H1 (cell line): ENCODE data around the gene NKX2-8. TPM values are rescaled to one million over a fixed set of nuclear protein-coding genes. Genes with fewer than 3 reads are reported as not detected.
A peak's percentile ranks its signal among the peaks of the same experiment; 100 is the strongest.

Experiments
- CTCF ChIA-PET: fragments of 300-600 bp; sonication (Branson Sonifier 250); formaldehyde crosslinking; loops from one replicate; lab custom pipeline; 2021; ENCODE audit not compliant: partially characterized antibody; lab: Charles Lee
- POLR2A ChIA-PET: fragments of 300-600 bp; sonication (Branson Sonifier 250); formaldehyde crosslinking; loops from one replicate; lab custom pipeline; 2021; ENCODE audit warnings: inconsistent platforms; ENCODE audit not compliant: partially characterized antibody; lab: Charles Lee
- DNase-seq, 2 experiments: peaks; one replicate each; pipeline versions ENCODE4 v3.0.0 to v3.0.0-alpha.2; 2010 to 2022; ENCODE audit warnings: low spot score in 2 of 2, low read depth in 1 of 2, mixed read lengths in 1 of 2
- FAIRE-seq: peaks from 2 replicates; lab custom pipeline; 2011; peaks lifted over from hg19 to GRCh38; lab: Jason Lieb, UNC
- H2AFZ ChIP-seq: 2 replicates; pipeline ENCODE4 v1.8.1; 2012; ENCODE audit warnings: low read length, inconsistent platforms
- H2AK5ac ChIP-seq: 2 replicates; pipeline ENCODE4 v1.6.1; 2013; ENCODE audit warnings: low read depth, low read length
- H2BK120ac ChIP-seq: replicated peaks from 2 replicates; pipeline ENCODE3; 2013; ENCODE audit warnings: low read depth, low read length, inconsistent platforms
- H2BK12ac ChIP-seq: 2 replicates; pipeline ENCODE4 v1.6.1; 2013; ENCODE audit warnings: low read depth, low read length
- H2BK15ac ChIP-seq: 2 replicates; pipeline ENCODE4 v1.6.1; 2013; ENCODE audit warnings: low read length
- H2BK20ac ChIP-seq: 2 replicates; pipeline ENCODE4 v1.6.1; 2013; ENCODE audit warnings: low read length
- H2BK5ac ChIP-seq: 2 replicates; pipeline ENCODE4 v1.6.1; 2013; ENCODE audit warnings: low read depth, low read length
- H3K14ac ChIP-seq: 2 replicates; pipeline ENCODE4 v1.6.1; 2013; ENCODE audit warnings: inconsistent platforms; ENCODE audit not compliant: insufficient read length
- H3K18ac ChIP-seq: 2 replicates; pipeline ENCODE4 v1.6.1; 2013; ENCODE audit warnings: low read length; ENCODE audit errors: extremely low read depth
- H3K23ac ChIP-seq: 2 replicates; pipeline ENCODE4 v1.6.1; 2013; ENCODE audit warnings: inconsistent platforms; ENCODE audit not compliant: insufficient read length
- H3K23me2 ChIP-seq: 2 replicates; pipeline ENCODE4 v1.6.1; 2013; ENCODE audit warnings: low read depth, low read length
- H3K27ac ChIP-seq: 2 replicates; pipeline ENCODE4 v1.6.1; 2011; ENCODE audit warnings: low read depth, low read length, inconsistent platforms
- H3K27me3 ChIP-seq, 4 experiments: replicated peaks in 1 of 4; 1 replicate in 1 of 4; 2 replicates in 3 of 4; pipeline versions ENCODE4 v1.6.1 to v1.8.1; 2011 to 2013; ENCODE audit warnings: low read length in 3 of 4, mild to moderate bottlenecking in 3 of 4, inconsistent platforms in 2 of 4, mixed read lengths in 2 of 4, moderate library complexity in 1 of 4; ENCODE audit not compliant: control insufficient read depth in 3 of 4, insufficient read depth in 3 of 4; ENCODE audit errors: extremely low read depth in 1 of 4
- H3K36me3 ChIP-seq, 4 experiments: 2 replicates each; pipeline versions ENCODE4 v1.6.1 to v1.8.1; 2011 to 2013; ENCODE audit warnings: mild to moderate bottlenecking in 4 of 4, low read length in 3 of 4, moderate library complexity in 2 of 4, control low read depth in 1 of 4, inconsistent platforms in 1 of 4; ENCODE audit not compliant: insufficient read depth in 4 of 4, control insufficient read depth in 2 of 4
- H3K4ac ChIP-seq: replicated peaks from 2 replicates; pipeline ENCODE3; 2013; ENCODE audit warnings: low read length, low read depth, mixed read lengths, inconsistent platforms; ENCODE audit not compliant: insufficient read length
- H3K4me1 ChIP-seq, 4 experiments: replicated peaks in 1 of 4; 1 replicate in 1 of 4; 2 replicates in 3 of 4; pipeline versions ENCODE4 v1.6.1 to v1.8.1; 2011 to 2013; ENCODE audit warnings: low read length in 3 of 4, inconsistent platforms in 2 of 4, mixed read lengths in 1 of 4; ENCODE audit not compliant: insufficient read depth in 4 of 4, control insufficient read depth in 3 of 4
- H3K4me2 ChIP-seq, 2 experiments: 2 replicates each; pipeline versions ENCODE4 v1.6.1 to v1.8.1; 2011 to 2013; ENCODE audit warnings: low read depth in 2 of 2, low read length in 2 of 2, control low read depth in 1 of 2, inconsistent platforms in 1 of 2, mild to moderate bottlenecking in 1 of 2; ENCODE audit not compliant: insufficient read depth in 1 of 2
- H3K4me3 ChIP-seq, 4 experiments: fragments of 200-600, 300-600 bp in 1 of 4; sonication (generic), shearing (Covaris generic), sonication (Bioruptor Twin) in 1 of 4; 2 replicates each; pipeline versions ENCODE4 v1.5.1 to v1.8.1; 2011 to 2016; ENCODE audit warnings: low read length in 4 of 4, low read depth in 3 of 4, control low read depth in 2 of 4, inconsistent platforms in 2 of 4, mild to moderate bottlenecking in 2 of 4, mixed read lengths in 1 of 4, moderate library complexity in 1 of 4; ENCODE audit not compliant: insufficient read depth in 2 of 4; ENCODE audit errors: extremely low read depth in 1 of 4
- H3K56ac ChIP-seq: replicated peaks from 2 replicates; pipeline ENCODE3; 2013; ENCODE audit warnings: low read depth, mild to moderate bottlenecking, mixed read lengths, low read length, inconsistent platforms; ENCODE audit not compliant: insufficient read length
- H3K79me1 ChIP-seq: 2 replicates; pipeline ENCODE4 v1.6.1; 2013; ENCODE audit warnings: low read depth, low read length, control low read depth
- H3K79me2 ChIP-seq, 2 experiments: 2 replicates each; pipeline versions ENCODE4 v1.6.1 to v1.8.1; 2012 to 2013; ENCODE audit warnings: low read length in 2 of 2, mild to moderate bottlenecking in 2 of 2, inconsistent platforms in 1 of 2; ENCODE audit not compliant: insufficient read depth in 2 of 2, control insufficient read depth in 1 of 2
- H3K9ac ChIP-seq, 4 experiments: replicated peaks in 1 of 4; 1 replicate in 1 of 4; 2 replicates in 3 of 4; pipeline versions ENCODE4 v1.6.1 to v1.8.1; 2011 to 2013; ENCODE audit warnings: low read depth in 3 of 4, low read length in 3 of 4, control low read depth in 2 of 4, mild to moderate bottlenecking in 2 of 4, moderate library complexity in 2 of 4, inconsistent platforms in 1 of 4; ENCODE audit errors: extremely low read depth in 1 of 4
- H3K9me3 ChIP-seq, 2 experiments: 2 replicates each; pipeline versions ENCODE4 v1.6.1 to v1.8.1; 2012 to 2013; ENCODE audit warnings: mild to moderate bottlenecking in 2 of 2, moderate library complexity in 2 of 2, control low read depth in 1 of 2, inconsistent platforms in 1 of 2, low read depth in 1 of 2, low read length in 1 of 2, mixed read lengths in 1 of 2; ENCODE audit not compliant: insufficient read depth in 2 of 2
- H4K20me1 ChIP-seq, 2 experiments: replicated peaks in 1 of 2; 2 replicates each; pipeline versions ENCODE3 to v1.8.1; 2011 to 2013; ENCODE audit warnings: inconsistent platforms in 2 of 2, low read length in 2 of 2, mild to moderate bottlenecking in 1 of 2; ENCODE audit not compliant: insufficient read depth in 2 of 2, control insufficient read depth in 1 of 2
- H4K5ac ChIP-seq: 2 replicates; pipeline ENCODE4 v1.6.1; 2013; ENCODE audit warnings: low read length, low read depth, mixed read lengths, inconsistent platforms; ENCODE audit not compliant: insufficient read length
- H4K8ac ChIP-seq: 2 replicates; pipeline ENCODE4 v1.8.0; 2013; ENCODE audit warnings: mild to moderate bottlenecking, moderate library complexity, low read length, inconsistent platforms; ENCODE audit not compliant: insufficient read depth; ENCODE audit errors: extremely low read depth
- H4K91ac ChIP-seq: replicated peaks from 2 replicates; pipeline ENCODE3; 2013; ENCODE audit warnings: low read length, mixed read lengths, inconsistent platforms; ENCODE audit not compliant: insufficient read length
- CTBP2 ChIP-seq: IDR thresholded peaks from 2 replicates; pipeline ENCODE4 v1.7.0; 2011; ENCODE audit warnings: borderline replicate concordance, mild to moderate bottlenecking, moderate library complexity, mixed read lengths, low read length; ENCODE audit not compliant: insufficient read depth, insufficient read length
- EZH2 ChIP-seq: fragments of 200-600 bp; sonication (generic); IDR thresholded peaks from 2 replicates; pipeline ENCODE4 v1.7.1; 2012; ENCODE audit warnings: low read depth, mild to moderate bottlenecking, moderate library complexity, low read length, inconsistent platforms; ENCODE audit not compliant: severe bottlenecking
- JUN ChIP-seq: IDR thresholded peaks from 2 replicates; pipeline ENCODE4 v1.6.1; 2011; ENCODE audit warnings: low read depth, mild to moderate bottlenecking, improper control_type of control experiment, low read length
- KDM4A ChIP-seq: IDR thresholded peaks from one replicate; pipeline ENCODE4 v1.7.1; 2012; ENCODE audit warnings: low read depth, mild to moderate bottlenecking, moderate library complexity, low read length, inconsistent platforms; ENCODE audit not compliant: severe bottlenecking
- KDM5A ChIP-seq: fragments of 200-600 bp; IDR thresholded peaks from 2 replicates; pipeline ENCODE4 v1.7.1; 2012; ENCODE audit warnings: mild to moderate bottlenecking, low read length, inconsistent platforms, mixed read lengths
- POLR2AphosphoS5 ChIP-seq: IDR thresholded peaks from 2 replicates; pipeline ENCODE4 v1.6.1; 2011; ENCODE audit warnings: low read depth, low read length
- RNF2 ChIP-seq: fragments of 200-900, 300-1000 bp; sonication (generic); IDR thresholded peaks from 2 replicates; pipeline ENCODE4 v1.7.1; 2016; ENCODE audit warnings: borderline replicate concordance, low read depth, mild to moderate bottlenecking, antibody characterized with exemption, low read length; ENCODE audit not compliant: poor library complexity, severe bottlenecking; ENCODE audit errors: missing control alignments
- SIN3A ChIP-seq, 2 experiments: IDR thresholded peaks in 1 of 2; conservative IDR thresholded peaks in 1 of 2; 2 replicates each; pipeline ENCODE4 v1.6.1; 2011 to 2012; ENCODE audit warnings: low read length in 2 of 2, improper control_type of control experiment in 1 of 2, low read depth in 1 of 2, mild to moderate bottlenecking in 1 of 2
- SP2 ChIP-seq: IDR thresholded peaks from 2 replicates; pipeline ENCODE4 v1.6.1; 2012; ENCODE audit warnings: mild to moderate bottlenecking, low read length, inconsistent platforms
- SUZ12 ChIP-seq: fragments of 200-600 bp; sonication (generic); IDR thresholded peaks from 2 replicates; pipeline ENCODE4 v1.6.1; 2012; ENCODE audit warnings: mild to moderate bottlenecking, inconsistent platforms, low read length, moderate library complexity, mixed read lengths
- TCF12 ChIP-seq: IDR thresholded peaks from 2 replicates; pipeline ENCODE4 v1.6.1; 2011; ENCODE audit warnings: low read depth, mild to moderate bottlenecking, low read length
- WGBS, 2 experiments: shearing (Covaris generic) in 1 of 2; methylation state at CpG; one replicate each; pipeline versions ENCODE4 v1.1.6 to v1.1.7; 2013 to 2015; ENCODE audit warnings: low lambda C conversion rate in 2 of 2, mixed read lengths in 2 of 2, inconsistent platforms in 1 of 2, low coverage in 1 of 2, missing lambda C conversion rate in 1 of 2; ENCODE audit not compliant: insufficient replicate concordance in 2 of 2, insufficient coverage in 1 of 2, insufficient read length in 1 of 2; ENCODE audit errors: extremely low coverage in 1 of 2, missing lambda C conversion rate in 1 of 2; 5-methylcytosine and 5-hydroxymethylcytosine counted together
- polyA plus RNA-seq, 7 experiments: library from polyadenylated mRNA; depleted of rRNA in 3 of 7; stranded (reverse) in 5 of 7; unstranded in 2 of 7; fragments of >200 nt in 5 of 7; fragments of 200-250 nt in 2 of 7; gene quantifications; 1 replicate in 5 of 7; 2 replicates in 1 of 7; 4 replicates in 1 of 7; pipeline versions ENCODE4 v1.2.1 to v1.2.3, GENCODE V29; 2011 to 2013; ENCODE audit warnings: missing spikeins in 2 of 7, mixed read lengths in 2 of 7
- total RNA-seq: library from RNA; stranded (reverse); fragmentation: NEBNext Ultra II Directional; extraction: Animal tissue kit (Norgen Biotek cat#: 25700); gene quantifications from 2 replicates; pipeline ENCODE4 v1.2.1, GENCODE V29; 2021

Gene NKX2-8
- total and polyA plus RNA-seq, 2 of the 8 experiments (the other 6 are each of a cell fraction or from before 2014, with no cell fraction given), result not detected

DNA sequence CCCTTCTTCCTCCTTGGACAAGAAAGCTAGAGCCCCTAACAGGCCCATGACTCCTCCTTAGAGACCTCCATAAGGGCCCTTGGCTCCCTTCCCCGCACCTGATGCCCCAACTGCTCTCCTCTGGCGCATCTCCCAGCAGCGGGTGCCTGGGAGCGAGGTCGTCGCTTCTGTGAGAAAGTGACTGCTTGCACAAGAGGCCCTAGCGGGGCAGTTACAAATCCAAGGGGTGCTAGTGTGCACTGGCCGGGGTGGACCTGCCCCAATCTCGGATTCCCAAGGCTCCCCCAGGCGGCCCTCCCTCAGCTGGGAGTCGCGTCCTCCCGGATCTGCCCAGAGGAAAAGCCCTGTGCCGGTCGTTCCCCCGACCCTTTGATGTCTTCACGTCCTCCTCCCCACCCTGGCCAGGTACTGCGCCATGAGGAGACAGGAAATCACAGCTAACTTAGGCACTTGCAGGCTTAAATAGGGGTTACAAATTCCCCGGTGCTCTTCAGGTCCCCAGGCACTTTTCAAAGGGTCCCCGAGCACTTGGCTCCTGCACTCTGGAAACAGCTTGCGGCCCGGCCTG is 2.8 kb downstream of the NKX2-8 start:
- Histone ChIP-seq H3K4me1 (peaks cover 0 to 21% (median 11%) of the 10 kb centered on the region in 4 experiments; a peak in 5 of 7 replicates), H2BK12ac (no peak overlapping the region), H3K4me3 (peak overlapping the region in 3 of 4 experiments; percentile 17 to 58 (median 19); a peak in 5 of 8 replicates), H3K36me3 (peaks cover 0 to 8% (median 0%) of the 10 kb centered on the region in 4 experiments; a peak in 1 of 8 replicates), H3K56ac (no peak overlapping the region), H3K79me1 (no peaks in the 10 kb centered on the region), H3K4me2 (peak overlapping the region; percentile 48 to 81; a peak in 3 of 4 replicates), H3K14ac (no peak overlapping the region), H3K23me2 (peaks cover 5% of the 10 kb centered on the region; the same call in 1 of the 2 replicates), H2BK5ac (no peak overlapping the region), H3K9me3 (no peaks in the 10 kb centered on the region), H3K18ac (no peak overlapping the region), H2BK20ac (no peak overlapping the region), H2BK15ac (no peak overlapping the region), H4K5ac (no peak overlapping the region), H4K8ac (no peak overlapping the region), H2AFZ (no peak overlapping the region), H3K23ac (no peak overlapping the region), H3K4ac (no peak overlapping the region), H4K20me1 (peaks cover 18 to 19% of the 10 kb centered on the region in 2 experiments), H3K9ac (no peak overlapping the region), H3K27me3 (peaks cover 86 to 100% (median 95%) of the 10 kb centered on the region in 4 experiments), H2AK5ac (no peak overlapping the region), H4K91ac (no peak overlapping the region), H2BK120ac (no peak overlapping the region), H3K79me2 (no peaks in the 10 kb centered on the region), H3K27ac (no peak overlapping the region)
- DNase-seq, result peak in 1 of 2 experiments; percentile 67
- 5% methylated on average over 22 of the region's 22 CpGs; no CpG with 5 or more reads in 1 of the 2 experiments for WGBS, 2 experiments
- ChIA-PET CTCF (interaction anchor here (0.6 to 27.3 kb wide), 20 partner anchors 10 to 572 kb away, joined by 3 to 395 read pairs (median 3); partner anchors contain the start of gene NKX2-1), POLR2A (interaction anchor here (1.1 to 1.6 kb wide), 4 partner anchors 9 to 74 kb away, joined by 4 to 6 read pairs (median 4); no protein-coding TSS in a partner anchor)
- TF ChIP-seq RNF2 (peak; percentile 78), CTBP2 (peak; percentile 79), TCF12 (peak; percentile 46; the same call in 1 of the 2 replicates), SP2 (no peak), SUZ12 (peak; percentile 60), JUN (no peak), KDM4A (peak; percentile 29), SIN3A (conservative IDR thresholded peaks at IDR 0.05 in 1 of 2, IDR thresholded peaks at IDR 0.05 in 1 of 2; ENCODE audit: low read depth in 1 of 2, low read length in 2 of 2) (0 out of 4 replicates have a peak, but pooled peaks of 1 of the 2 experiments have one; percentile 9), EZH2 (peak; percentile 72), KDM5A (no peak), POLR2AphosphoS5 (peak; percentile 34; the same call in 1 of the 2 replicates)
- no peak for FAIRE-seq
